OCI-M2 (cell line): Measurements from ENCODE around the gene CD200.

Source experiments
- DNase-seq: peaks from one replicate; lab custom pipeline; 2025; ENCODE audit not compliant: unreplicated experiment; lab: John Stamatoyannopoulos, UW

Gene CD200

GRCh38 chr3:112333002-112333380, at the start of gene CD200:
TSS of gene CD200 (plus strand) at chr3:112333156. CDS start at chr3:112333213, 57 bp downstream.
- DNase-seq: no peak

- no peak for DNase-seq
Measured at GRCh38 chr3:112289011-112289410, 43.9 kb upstream of the CD200 start.

- peak; percentile 22 for DNase-seq
Measured at GRCh38 chr3:112293368-112294321, 39.3 kb upstream of the CD200 start, which contains the start of gene SLC9C1. TSS of gene SLC9C1 (minus strand) at chr3:112294216. CDS start at chr3:112286791, 7,425 bp downstream.

- no peak for DNase-seq
Measured at GRCh38 chr3:112297714-112298113, 35.2 kb upstream of the CD200 start.

- DNase-seq: no peak
Measured at GRCh38 chr3:112298781-112299180, 34.2 kb upstream of the CD200 start.

GRCh38 chr3:112302150-112302830, 30.7 kb upstream of the CD200 start:
- no peak for DNase-seq

- DNase-seq: no peak
Measured at GRCh38 chr3:112302881-112303763, 29.8 kb upstream of the CD200 start.

- no peak for DNase-seq
Measured at GRCh38 chr3:112303764-112304325, 29.1 kb upstream of the CD200 start.

- no peak for DNase-seq
Measured at GRCh38 chr3:112304611-112305010, 28.3 kb upstream of the CD200 start.

- no peak for DNase-seq
Measured at GRCh38 chr3:112306825-112307224, 26.1 kb upstream of the CD200 start.

- DNase-seq: no peak
Measured at GRCh38 chr3:112307557-112307956, 25.4 kb upstream of the CD200 start.

GRCh38 chr3:112308151-112308911, 24.6 kb upstream of the CD200 start:
- DNase-seq: no peak

- no peak for DNase-seq
Measured at GRCh38 chr3:112314649-112315048, 18.3 kb upstream of the CD200 start.

GRCh38 chr3:112315791-112316190, 17.2 kb upstream of the CD200 start:
- DNase-seq: no peak

GRCh38 chr3:112319516-112320276, 13.3 kb upstream of the CD200 start:
- DNase-seq: no peak

GRCh38 chr3:112320691-112321090, 12.3 kb upstream of the CD200 start:
- DNase-seq: no peak

- no peak for DNase-seq
Measured at GRCh38 chr3:112321867-112322652, 10.9 kb upstream of the CD200 start.

GRCh38 chr3:112327371-112327951, 5.5 kb upstream of the CD200 start:
- no peak for DNase-seq
